Lower lobe of right lung (tissue), 2 donors: Measurements from ENCODE around the gene TANGO2. TPM values are rescaled to one million over a fixed set of nuclear protein-coding genes. Genes with fewer than 3 reads are reported as not detected.

Experiments
- ATAC-seq, 2 donors: fragments of 200-7000 bp; cut with Tn5 transposase; one replicate each; pipeline ENCODE4 v1.9.1; 2020 to 2022; ENCODE audit warnings: mild to moderate bottlenecking in 2 of 2, moderate library complexity in 2 of 2
- DNase-seq: peaks from one replicate; pipeline ENCODE4 v3.0.0-alpha.2; 2020
- H3K27ac ChIP-seq: fragments of 200-600 bp; one replicate; pipeline ENCODE4 v1.8.0; 2022
- H3K27me3 ChIP-seq: fragments of 200-600 bp; one replicate; pipeline ENCODE4 v1.8.0; 2022; ENCODE audit warnings: low read depth
- H3K36me3 ChIP-seq: fragments of 200-600 bp; one replicate; pipeline ENCODE4 v1.8.0; 2022; ENCODE audit warnings: mild to moderate bottlenecking
- H3K4me1 ChIP-seq: fragments of 200-600 bp; one replicate; pipeline ENCODE4 v1.8.0; 2022
- H3K4me3 ChIP-seq: fragments of 200-600 bp; one replicate; pipeline ENCODE4 v1.8.0; 2022; ENCODE audit warnings: mild to moderate bottlenecking
- H3K9me3 ChIP-seq: fragments of 200-600 bp; one replicate; pipeline ENCODE4 v1.8.0; 2022
- intact Hi-C: fragments of 100-400 bp; cut with DNase I; formaldehyde crosslinking; loops from one replicate; pipeline ENCODE4 v1.11.0; 2022
- total RNA-seq: library from RNA; stranded (reverse); fragmentation: NEBNext Ultra II Directional; extraction: Animal tissue kit (Norgen Biotek cat#: 25700); gene quantifications from one replicate; pipeline ENCODE4 v1.2.1, GENCODE V29; 2021
- TF ChIP-seq, protein P1 (sequence below): fragments of 200-600 bp; IDR thresholded peaks from one replicate; pipeline ENCODE4 v1.8.0; 2022; ENCODE audit warnings: antibody characterized with exemption, mild to moderate bottlenecking
- donor health status: DM: no; HTN: yes; CAD: no; lungs with severe emphysema.

TANGO2 gene
- total RNA-seq, 1 donor from 2014 or later: 45.1 TPM

- H3K36me3 ChIP-seq: no peaks in the 10 kb centered on the region
- H3K4me3 ChIP-seq: no peak overlapping the region
- H3K27me3 ChIP-seq: no peaks in the 10 kb centered on the region
- H3K27ac ChIP-seq: peak overlapping the region; percentile 24
- intact Hi-C loops: no loop called here
- peaks cover 28% of the 10 kb centered on the region for H3K4me1 ChIP-seq
- DNase-seq (no peak), ATAC-seq (no peak)
- TF ChIP-seq, protein P1, sequence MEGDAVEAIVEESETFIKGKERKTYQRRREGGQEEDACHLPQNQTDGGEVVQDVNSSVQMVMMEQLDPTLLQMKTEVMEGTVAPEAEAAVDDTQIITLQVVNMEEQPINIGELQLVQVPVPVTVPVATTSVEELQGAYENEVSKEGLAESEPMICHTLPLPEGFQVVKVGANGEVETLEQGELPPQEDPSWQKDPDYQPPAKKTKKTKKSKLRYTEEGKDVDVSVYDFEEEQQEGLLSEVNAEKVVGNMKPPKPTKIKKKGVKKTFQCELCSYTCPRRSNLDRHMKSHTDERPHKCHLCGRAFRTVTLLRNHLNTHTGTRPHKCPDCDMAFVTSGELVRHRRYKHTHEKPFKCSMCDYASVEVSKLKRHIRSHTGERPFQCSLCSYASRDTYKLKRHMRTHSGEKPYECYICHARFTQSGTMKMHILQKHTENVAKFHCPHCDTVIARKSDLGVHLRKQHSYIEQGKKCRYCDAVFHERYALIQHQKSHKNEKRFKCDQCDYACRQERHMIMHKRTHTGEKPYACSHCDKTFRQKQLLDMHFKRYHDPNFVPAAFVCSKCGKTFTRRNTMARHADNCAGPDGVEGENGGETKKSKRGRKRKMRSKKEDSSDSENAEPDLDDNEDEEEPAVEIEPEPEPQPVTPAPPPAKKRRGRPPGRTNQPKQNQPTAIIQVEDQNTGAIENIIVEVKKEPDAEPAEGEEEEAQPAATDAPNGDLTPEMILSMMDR: no peak
- no peaks in the 10 kb centered on the region for H3K9me3 ChIP-seq
Observed at GRCh38 chr22:19998991-19999820, 21.7 kb upstream of the TANGO2 start.

GRCh38 chr22:20000246-20001081 is 20.4 kb upstream of the TANGO2 start:
- Histone ChIP-seq H3K4me1 (peaks cover 28% of the 10 kb centered on the region), H3K9me3 (no peaks in the 10 kb centered on the region), H3K36me3 (no peaks in the 10 kb centered on the region), H3K27me3 (no peaks in the 10 kb centered on the region), H3K4me3 (no peak overlapping the region), H3K27ac (no peak overlapping the region)
- DNase-seq (no peak), ATAC-seq (no peak)
- TF ChIP-seq, protein P1: no peak
- intact Hi-C loops: no loop called here

DNA sequence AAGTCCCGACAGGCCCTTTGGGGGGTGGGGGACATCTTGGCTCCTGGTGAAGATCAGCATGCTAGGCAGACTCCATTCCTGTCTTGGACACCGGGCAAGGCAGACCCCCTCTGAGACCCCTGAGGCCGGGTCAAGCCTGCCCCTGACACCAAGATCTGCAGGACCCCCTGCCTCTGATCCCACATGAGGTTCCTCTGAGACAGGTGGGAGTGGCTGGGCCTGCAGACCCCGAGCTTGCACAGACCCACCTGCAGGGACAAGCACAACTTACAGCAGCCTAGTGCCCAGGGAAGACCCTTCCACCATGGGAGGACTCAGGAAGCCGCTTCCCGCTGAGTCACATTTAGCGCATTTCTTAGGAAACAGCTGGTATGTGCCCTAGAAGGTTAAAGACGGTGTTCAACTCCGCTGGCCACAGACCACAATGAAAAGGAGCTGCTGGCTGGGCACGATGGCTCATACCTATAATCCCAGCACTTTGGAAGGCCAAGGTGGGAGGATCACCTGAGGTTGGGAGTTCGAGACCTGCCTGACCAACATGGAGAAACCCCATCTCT is 19.8 kb upstream of the TANGO2 start:
- Histone ChIP-seq H3K9me3 (no peaks in the 10 kb centered on the region), H3K4me3 (no peak overlapping the region), H3K36me3 (no peaks in the 10 kb centered on the region), H3K27me3 (no peaks in the 10 kb centered on the region), H3K4me1 (peaks cover 22% of the 10 kb centered on the region), H3K27ac (no peak overlapping the region)
- TF ChIP-seq, protein P1: no peak
- DNase-seq (no peak), ATAC-seq (no peak)
- intact Hi-C loops: no loop called here

DNA sequence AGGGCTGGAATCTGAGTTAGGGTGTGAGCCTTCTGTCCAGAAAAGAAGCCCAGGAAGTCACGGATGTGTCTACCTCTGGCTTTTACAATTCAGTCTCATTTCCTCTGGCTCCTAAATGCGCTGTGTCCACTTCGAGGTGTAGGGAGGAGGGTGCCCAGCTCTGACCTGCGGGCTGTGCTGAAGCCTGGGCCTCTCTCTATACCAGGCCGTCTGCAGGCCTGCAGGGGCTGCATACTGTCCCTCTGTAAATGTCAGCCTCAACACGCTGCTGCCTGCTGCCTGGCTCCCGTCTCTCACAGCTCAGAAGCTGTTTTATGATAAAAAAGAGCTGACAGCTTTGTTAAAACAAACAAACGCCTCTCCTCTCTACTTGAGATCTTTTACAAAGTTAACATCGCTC is 18.8 kb upstream of the TANGO2 start:
- Histone ChIP-seq H3K27me3 (no peaks in the 10 kb centered on the region), H3K4me1 (peaks cover 20% of the 10 kb centered on the region), H3K9me3 (no peaks in the 10 kb centered on the region), H3K4me3 (no peak overlapping the region), H3K27ac (peak overlapping the region; percentile 39), H3K36me3 (no peaks in the 10 kb centered on the region)
- peak in 1 of 2 donors; percentile 23 for ATAC-seq
- TF ChIP-seq, protein P1: no peak
- intact Hi-C loops: no loop called here
- no peak for DNase-seq

- ATAC-seq: no peak
Observed at GRCh38 chr22:20002636-20003035, 18.3 kb upstream of the TANGO2 start.

More at GRCh38 chr22:20002636-20003035, 18.3 kb upstream of the TANGO2 start:
- Histone ChIP-seq H3K4me1 (peaks cover 20% of the 10 kb centered on the region), H3K27me3 (no peaks in the 10 kb centered on the region), H3K4me3 (no peak overlapping the region), H3K36me3 (no peaks in the 10 kb centered on the region), H3K27ac (no peak overlapping the region), H3K9me3 (no peaks in the 10 kb centered on the region)
- intact Hi-C loops: no loop called here
- no peak for DNase-seq
- TF ChIP-seq, protein P1: no peak
